HG03442 (cell line): ENCODE measurements around the gene USP27X.

Source experiments
- ATAC-seq: cut with Tn5 transposase; IDR thresholded peaks from one replicate; pipeline ENCODE4 v1.9.1; 2021; ENCODE audit warnings: mild to moderate bottlenecking, moderate library complexity; ENCODE audit not compliant: unreplicated experiment

The USP27X gene

DNA sequence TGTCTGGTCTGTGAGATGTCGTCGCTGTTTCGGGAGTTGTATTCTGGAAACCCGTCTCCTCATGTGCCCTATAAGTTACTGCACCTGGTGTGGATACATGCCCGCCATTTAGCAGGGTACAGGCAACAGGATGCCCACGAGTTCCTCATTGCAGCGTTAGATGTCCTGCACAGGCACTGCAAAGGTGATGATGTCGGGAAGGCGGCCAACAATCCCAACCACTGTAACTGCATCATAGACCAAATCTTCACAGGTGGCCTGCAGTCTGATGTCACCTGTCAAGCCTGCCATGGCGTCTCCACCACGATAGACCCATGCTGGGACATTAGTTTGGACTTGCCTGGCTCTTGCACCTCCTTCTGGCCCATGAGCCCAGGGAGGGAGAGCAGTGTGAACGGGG is 1.4 kb downstream of the USP27X start:
- no peak for ATAC-seq

DNA sequence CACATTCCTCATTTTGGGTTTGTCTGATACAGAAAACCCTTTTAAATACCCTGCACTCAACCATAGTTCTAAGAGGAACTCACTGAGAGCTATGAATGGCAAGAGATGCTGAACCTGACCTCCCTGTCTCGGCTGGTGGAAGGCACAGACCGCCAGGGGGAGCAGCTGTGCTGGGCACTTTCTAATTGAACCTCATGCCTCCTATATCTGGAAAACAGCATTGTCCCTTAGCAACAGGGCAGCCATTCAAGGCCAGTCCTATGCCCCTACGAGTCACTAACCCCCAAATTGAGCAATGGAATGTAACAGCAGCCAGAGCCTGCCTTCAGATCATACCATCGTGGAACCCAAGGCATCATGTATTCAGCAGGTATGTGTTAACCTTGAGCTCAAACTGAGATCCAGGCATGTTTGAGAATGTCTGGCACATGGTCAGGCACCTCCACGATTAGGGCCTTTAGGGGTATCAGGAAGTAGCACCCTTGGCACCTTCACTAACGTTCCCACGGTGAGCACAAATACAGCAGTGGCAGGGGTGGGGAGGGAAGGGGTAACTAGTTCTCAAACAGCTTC is 5.1 kb downstream of the USP27X start:
- peak; percentile 52 for ATAC-seq

DNA sequence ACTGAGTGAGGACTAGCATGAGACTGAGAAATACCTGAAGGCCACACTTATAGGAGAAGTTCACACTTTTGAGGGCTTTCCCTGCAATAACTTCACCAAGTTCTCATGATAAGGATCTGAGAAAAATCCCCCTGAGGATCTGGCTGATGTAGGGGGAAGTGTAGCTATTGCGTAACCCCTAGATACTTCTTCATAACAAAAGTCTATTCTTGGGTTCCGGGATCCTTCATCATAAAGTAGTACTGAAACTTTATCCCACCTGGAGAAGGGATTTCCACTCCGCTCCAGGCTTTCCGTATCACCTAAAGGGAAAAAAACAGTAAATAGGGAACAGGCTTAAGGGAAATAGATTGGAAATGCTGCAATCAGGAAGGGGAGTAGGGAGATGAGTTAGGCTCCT is 13.3 kb downstream of the USP27X start:
- no peak for ATAC-seq

DNA sequence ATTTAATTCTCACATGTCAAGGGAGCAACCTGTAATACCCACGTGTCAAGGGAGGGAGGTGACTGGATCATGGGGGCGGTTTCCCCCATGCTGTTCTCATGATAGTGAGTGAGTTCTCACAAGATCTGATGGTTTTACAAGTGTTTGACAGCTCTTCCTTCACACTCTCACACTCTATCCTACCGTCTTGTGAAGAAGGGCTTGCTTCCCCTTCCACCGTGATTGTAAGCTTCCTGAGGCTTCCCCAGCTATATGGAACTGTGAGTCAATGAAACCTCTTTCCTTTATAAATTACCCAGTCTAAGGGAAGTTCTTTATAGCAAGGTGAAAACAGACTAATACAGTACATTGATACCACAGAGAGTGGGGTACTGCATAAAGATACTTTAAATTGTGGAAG is 17.7 kb downstream of the USP27X start:
- ATAC-seq, result no peak

DNA sequence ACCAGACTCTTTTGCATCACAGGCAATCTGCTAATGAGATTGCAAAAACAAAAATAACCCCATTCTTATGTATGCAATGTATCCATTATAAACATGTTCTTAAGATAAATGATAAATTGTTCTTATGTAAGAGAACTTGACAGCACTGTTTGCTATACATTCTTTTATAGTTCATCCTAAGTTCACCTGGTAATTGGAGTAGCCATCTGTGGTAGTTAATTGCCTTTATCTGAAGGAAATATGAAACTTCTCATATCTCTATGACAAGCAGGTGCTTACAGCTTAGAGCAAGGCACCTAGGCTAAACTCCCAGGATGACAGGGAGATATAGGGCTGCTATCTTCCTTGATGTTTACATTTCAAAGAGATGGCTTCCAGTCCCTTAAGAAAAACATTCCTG is 21.8 kb downstream of the USP27X start:
- ATAC-seq, result no peak

DNA sequence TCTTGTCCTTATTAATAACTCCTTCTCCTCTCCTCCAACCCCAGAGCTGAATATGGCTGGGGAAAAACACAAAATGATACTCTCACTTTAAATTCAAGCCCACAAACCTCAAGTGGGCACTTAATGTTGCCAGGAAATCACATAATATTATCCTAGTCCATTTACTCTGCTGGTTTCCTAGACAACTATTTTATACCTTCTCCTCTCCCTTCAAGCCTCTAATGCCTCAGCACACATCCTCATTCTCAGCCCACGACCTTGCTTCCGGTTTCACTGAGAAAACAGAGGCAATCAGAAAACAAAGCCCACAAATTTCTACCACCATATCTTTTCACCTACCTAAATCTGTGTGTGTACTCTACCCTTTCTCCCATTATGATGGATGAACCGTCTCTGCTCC is 31.1 kb downstream of the USP27X start:
- peak; percentile 57 for ATAC-seq

DNA sequence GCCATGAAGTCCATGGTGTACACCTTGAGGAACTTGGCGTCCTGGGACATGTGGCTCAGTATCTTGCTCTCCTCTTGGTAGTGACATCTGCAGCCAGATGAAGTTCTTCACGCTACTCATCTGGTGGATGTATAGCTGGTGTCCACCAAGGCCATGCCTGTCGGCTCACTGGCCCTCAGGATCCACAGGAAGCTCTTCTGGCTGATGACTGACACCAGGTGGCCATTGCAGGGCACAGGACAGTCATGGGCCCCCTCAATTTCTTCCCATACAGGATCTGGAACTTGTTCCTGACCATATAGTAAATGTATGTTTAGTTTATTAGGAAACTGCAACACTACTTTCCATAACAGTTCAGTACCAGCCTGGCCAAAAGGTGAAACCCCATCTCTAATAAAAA is 32.8 kb downstream of the USP27X start:
- ATAC-seq, result no peak

DNA sequence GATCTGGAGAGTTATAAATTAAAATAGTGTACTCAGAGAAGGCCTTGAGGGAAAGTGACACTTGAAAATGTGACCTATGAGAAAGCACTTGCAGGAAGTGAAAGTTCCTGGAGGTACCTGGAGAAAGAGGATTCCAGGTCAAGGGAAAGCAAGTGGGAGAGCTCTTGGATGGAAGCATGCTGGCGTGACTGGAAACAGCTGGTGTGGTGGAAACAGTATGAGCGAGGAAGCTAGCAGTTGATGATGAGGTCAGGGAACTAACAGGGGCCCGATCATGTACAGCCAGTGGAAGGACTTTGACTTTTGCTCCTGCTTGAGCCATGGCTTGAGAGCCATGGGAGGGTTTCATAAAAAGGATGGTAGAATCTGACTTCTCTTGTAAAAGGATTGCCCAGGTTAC is 33.6 kb downstream of the USP27X start:
- no peak for ATAC-seq

DNA sequence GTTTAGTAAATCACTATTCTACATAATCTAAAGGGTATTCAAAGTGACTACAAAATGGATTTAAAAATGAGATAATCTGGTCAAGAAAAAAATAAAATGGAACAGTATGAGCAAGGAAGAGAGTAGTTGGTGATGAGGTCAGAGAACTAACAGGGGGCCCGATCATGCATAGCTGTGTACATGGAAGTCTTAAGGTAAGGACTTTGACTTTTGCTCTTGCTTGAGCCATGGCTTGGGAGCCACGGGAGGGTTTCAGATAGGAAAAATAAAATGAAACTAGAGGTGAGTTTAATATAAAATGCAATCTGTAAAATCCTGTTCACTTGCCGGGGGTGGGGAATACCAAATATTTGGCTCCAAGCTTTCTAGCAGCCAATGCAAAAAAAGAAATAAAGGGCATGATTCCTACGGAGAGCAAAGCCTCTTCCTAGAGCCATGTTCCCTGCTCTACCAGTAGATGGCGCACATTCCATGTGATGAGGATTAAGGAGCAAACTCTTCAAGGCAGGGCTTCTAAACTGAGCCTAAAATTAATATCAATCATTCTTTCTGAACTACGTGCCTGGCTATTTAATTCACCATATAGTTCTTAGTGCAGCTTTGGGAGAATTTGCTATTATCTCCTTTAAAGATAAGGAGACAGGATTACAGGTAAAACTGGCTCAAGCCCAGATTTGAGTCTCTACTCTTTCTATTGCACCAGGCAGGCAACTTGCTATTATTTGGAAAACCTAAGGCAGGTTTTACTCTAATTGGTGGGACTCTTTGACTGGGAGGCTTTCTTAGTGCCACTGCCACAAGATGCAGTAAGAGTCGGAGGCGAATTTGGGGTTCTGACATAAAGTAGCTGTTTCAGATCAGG is 36.3 kb downstream of the USP27X start:
- ATAC-seq, result no peak

DNA sequence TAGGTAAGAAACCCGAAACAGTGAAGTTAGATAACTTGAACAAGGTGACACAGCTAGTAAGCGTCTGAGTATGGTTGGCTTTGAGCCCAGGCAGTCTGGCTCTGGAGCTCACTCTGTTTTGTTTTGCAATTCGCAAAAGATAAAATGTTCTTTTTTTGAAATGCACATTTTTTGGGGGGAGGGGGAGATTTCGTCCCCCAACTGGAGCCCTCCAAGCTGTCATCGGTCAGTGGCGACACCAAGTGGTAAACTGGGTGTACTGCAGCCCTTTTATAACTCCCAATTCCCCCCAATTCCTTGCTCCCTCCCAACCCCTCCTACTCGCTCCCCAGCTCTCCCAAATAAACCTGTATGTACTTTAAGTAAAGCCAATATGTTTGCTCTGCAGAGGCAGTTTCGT is 40.3 kb downstream of the USP27X start:
- no peak for ATAC-seq

DNA sequence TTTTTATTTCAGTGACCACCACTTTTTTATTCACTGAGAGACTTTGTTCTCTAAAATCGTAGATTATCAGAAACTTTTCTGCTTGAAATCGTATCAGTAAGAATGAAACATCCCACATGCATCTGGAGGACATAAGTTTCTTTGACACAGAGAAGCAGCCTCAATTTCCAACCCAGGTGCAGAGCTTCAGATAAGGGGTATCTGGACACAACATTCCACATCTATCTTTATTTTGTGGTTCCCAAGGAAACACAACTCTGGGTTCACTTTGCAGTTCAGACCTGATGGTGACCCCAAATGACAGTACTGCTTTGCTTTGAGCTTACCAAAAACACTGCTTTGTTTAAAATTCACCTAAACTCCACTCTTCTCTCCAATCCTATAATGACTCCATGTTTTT is 41.8 kb downstream of the USP27X start:
- ATAC-seq, result no peak

DNA sequence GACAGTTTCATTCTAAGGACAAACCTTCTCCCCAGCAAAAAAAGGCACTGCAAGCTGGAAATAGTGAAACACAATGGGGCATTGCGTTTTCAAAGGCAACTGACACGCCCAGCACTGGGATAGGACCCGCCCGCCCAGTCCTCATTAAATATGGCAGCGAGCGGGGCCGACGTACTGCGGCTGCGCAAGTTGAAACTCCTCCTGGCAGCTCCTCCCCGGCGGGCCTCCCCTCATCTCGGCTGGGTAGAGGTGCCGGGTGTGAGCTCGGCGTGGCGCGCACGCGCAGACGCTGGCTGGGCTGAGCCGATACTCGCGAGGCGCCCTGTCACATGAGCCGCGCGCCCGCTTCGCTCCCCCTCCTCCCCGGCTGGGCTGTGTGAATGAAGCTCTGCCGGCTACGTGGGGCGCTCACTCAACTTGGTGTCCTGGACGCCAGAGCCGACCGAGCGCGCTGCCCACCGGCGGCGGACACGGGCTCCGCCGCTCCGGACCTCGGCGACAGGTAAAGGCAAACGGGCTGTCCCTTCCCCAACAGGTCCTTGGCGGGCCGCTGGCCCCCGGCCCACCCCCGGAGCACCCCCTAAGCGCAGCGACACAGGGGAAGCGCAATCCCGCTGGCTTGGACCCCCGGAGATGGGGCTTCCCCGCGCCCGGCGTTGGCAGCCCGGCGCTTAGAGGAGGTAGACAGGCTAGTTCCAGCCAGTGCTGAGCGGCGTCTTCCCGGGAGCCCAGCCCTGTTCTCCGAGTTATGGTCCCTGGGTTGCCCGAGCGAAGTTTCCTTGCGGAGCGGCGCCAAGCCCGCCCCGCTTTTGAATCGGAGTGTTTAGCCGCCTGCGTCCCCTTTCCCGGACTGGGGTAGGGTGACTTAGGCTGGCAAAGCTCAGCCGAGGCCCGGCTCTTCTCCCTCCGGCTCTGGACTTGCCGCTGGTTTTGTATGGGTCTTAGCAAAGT is 43.3 kb downstream of the USP27X start, which contains the start of gene CLCN5:
TSS of gene CLCN5 (plus strand) at position 306 of the 951 bp plus-strand sequence. CDS start 2,703 bp downstream, outside the sequence.
- peak; percentile 88 for ATAC-seq

DNA sequence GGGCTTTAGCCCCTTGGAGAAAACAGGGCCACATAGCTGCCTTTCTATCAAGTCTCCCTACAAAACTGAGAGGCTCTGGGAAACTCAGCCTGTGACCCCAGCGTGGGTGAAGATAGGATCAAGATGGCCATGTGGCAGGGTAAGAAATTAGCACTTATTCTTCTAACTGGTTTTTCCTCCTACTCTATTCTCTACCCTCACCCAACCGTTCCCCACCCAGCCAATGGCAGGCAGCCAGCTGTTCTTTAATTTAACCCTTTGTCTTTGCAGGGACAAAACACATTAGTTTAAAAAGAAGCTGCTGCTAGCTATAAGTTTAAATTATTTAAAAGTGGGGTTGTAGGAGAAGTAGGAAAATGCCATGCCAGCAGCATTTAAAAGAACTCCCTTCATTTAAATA is 45.9 kb downstream of the USP27X start:
- ATAC-seq, result no peak

DNA sequence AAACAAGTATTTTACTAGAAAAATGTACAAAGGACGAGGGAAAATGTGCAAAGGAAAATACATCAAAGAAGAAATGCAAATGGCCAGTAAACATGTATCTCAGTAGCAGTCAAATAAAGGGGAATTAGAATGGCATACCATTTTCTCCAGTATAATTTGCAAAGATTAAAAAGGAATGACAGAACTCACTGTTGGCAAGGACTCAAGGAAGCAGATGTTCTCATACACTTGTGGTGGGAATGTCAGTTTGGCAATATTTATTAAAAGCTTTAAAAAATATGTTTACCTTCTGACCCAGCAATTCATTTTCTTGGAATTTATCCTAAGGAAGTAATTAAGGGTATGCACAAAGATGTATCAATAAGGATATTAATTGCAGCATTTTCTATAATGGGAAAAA is 50.8 kb downstream of the USP27X start:
- no peak for ATAC-seq
